EH (cell line): Measurements from ENCODE around the gene SMIM8.
A peak's percentile ranks its signal among the peaks of the same experiment; 100 is the strongest.

ENCODE experiments used
- DNase-seq: peaks from one replicate; pipeline ENCODE4 v3.0.0-alpha.2; 2015; ENCODE audit warnings: low read depth

SMIM8 gene

DNA sequence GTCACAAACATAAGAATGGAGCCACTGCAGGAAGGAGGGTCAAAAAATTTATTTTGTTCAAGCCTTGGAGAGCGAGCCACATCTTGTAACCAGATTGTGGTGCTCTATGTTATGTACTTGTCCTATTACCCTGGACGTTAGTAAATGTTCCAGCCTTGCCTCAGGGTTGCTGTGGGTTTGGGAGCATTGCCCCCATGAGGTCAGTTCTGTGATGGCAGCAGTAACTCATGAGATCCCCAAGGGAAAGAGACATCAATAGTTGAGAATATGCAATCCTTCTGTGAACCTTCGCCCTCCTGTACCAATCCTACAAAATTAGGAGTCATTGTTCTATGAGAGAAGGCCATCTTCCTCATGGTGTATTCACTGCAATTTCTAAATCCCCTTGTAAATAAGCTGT is 68.9 kb downstream of the SMIM8 start:
- peak; percentile 53 for DNase-seq
